HG03442 (cell line): ENCODE data around the gene DAAM1.

Source experiments
- ATAC-seq: cut with Tn5 transposase; IDR thresholded peaks from one replicate; pipeline ENCODE4 v1.9.1; 2021; ENCODE audit warnings: mild to moderate bottlenecking, moderate library complexity; ENCODE audit not compliant: unreplicated experiment

The DAAM1 gene

DNA sequence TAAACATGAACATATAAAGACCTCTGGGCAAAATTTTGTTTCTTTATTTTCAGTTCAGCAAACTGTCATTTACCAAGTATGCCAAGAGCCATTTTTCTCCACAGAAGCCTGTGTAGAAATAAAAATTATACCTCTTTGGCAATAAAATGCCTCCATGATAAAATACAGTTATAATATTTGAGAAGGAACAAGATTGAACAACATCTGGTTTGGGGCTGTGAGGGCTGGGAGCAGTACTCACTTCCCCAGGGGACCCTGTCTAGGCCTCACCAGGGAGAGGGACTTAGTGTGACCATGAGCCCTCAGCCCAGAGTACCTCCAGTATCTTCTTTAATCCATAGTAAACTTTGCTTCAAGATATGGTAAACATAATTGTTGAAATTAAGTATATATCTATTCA lies 65.1 kb downstream of the DAAM1 start:
- ATAC-seq, result no peak

DNA sequence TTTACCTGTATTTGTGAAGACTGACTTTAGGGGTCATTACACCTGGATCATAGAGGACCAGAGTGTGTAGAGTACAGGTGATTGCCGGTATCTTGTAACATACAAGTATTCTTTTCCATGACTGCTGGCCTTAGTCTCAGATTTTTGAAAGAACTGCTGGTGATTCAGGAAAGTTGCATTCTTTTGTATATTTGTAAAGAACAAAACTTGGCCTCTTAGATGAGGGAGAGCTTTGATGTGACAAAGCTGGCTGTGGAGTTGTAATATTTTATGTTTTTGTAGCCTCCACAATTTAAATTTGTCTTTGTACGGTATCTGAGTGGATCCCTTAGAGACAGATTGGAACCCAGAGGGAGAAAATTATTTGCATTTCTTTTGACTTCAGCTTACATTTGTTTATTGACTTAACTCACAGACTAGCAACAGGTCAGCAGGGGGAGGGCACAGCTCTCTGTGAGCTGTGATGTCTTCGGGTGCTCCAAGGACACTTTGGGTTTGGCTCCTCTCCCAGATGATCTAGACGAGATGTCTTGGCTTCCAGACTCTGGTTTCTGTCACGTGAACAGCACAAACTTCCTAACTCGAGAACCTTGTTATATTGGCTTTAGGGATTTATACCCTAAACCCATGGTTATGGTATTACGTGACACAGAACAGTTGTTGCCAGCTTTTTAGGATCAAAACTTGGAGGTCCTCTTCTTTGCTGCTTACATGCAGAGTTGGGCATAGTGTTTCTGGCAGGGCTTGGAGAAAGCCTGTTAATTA lies 65.9 kb downstream of the DAAM1 start:
- ATAC-seq, result no peak

DNA sequence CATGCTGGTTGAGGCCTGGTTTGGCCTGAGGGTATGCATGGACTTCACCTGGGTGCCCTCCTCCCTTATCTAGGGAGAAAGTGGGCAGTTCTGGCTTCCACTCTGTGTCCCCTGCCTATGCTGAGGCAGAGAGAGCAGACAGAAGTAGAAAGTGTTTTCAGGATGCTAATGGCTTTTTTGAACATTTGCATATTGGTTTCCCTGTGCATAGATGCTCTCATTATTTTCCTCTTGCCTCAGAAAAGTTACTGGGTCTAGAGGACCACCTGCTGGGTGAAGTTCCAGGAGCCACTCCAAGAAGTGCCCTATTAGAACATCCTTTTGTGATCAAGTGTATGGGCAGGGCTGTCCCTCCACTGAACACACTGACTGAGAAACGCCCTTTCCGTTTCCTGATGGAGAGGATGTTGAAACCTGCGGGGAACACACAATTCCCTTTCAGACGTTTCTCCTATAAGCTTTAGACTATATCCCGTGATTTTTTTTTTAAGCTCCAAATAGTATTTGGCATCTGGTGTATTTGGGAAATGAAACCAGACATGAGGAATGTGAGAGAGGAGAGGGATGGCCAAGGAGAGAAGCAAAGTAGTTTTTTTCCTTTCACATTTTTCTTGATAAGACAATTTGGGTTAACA lies 66.6 kb downstream of the DAAM1 start:
- ATAC-seq, result peak; percentile 49

DNA sequence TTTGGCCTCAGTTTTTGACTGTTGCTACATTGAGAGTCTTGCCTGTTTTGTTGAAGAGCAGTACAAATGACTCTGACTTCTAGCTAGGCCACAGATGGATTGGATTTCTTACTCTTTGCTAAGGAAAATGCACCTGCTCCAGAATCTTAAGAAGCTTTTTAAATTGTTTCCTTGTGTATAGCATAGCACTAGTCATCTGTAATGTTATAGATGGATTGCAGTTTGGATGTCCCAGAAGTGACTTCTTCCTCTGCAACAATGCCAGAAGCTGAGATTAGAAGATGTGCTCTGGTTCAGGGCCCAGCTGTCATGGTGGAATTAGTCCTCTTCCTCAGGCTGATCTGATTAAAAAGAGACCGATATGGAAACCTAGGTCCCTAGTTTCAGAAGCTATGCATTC lies 67.9 kb downstream of the DAAM1 start:
- no peak for ATAC-seq

DNA sequence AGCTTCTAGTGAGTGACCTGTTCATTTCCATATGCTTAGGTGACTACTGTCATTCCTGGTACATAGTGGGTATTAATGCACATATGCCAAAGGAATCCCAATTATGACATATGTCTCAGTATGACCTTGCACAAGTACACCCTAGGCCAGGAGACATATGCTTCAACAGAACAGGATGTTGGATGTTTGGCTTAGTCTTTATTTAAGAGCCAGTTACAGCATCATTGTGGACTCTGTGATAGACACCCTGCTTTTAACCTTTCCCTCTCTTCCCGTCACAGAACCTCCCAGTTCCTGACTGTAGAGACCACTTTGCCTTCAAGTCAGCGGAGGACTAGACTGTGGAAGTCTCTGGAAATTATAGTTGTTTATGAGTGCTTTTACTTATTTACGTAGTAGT lies 72.9 kb downstream of the DAAM1 start:
- ATAC-seq, result no peak

DNA sequence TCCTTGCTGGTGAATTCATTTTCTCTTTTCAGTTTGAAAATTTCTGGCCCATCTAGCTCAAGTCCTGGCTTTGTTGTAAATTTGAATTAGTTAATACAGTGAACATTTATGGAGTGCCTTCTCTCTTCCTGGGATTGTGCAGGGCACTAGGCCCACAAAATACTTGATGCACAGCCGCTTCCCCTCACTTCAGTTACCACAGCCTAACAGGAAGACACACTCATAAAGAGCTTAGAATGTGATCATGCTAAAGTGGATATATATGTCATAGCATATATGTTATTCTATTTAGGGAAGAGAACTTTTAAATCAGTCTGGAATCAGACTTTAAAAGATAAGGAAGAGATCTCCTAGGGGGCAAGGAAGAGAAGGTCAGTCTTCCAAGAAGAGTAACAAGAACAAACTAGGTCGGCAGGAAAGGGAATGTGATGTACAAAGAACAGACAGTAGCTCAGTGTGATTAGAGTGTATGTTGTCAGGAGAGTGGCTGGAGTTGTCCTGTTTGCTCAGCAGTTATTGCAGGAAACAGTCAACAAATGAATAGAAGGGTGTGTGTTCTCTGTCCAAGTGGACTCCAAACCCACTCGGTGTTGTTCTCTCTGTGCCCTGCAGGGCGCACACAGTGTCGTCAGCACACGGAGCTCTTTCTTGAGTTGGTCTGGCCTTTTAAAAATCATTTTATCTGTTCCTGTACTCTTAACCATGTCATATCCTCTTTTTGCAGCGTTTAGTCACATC lies 74.4 kb downstream of the DAAM1 start:
- ATAC-seq, result no peak

DNA sequence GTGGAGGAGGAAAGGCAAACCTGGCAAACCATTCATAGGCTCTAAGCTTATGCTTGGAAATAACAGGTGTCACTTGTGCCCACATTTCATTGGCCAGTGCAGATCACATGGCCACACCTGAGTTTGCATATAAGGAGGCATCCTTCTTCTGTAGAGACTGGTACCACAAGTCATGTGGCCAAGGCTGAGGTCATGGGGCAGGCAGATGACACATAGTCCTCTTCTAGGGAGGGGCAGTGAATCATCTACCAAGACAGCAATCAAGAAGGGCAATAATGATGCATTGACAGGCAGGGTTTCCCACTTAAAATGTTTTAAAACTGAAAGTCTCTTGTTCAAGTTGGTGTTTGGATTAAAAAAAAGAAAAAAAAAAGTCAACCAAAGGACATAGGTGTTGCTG lies 77.3 kb downstream of the DAAM1 start:
- ATAC-seq, result no peak

DNA sequence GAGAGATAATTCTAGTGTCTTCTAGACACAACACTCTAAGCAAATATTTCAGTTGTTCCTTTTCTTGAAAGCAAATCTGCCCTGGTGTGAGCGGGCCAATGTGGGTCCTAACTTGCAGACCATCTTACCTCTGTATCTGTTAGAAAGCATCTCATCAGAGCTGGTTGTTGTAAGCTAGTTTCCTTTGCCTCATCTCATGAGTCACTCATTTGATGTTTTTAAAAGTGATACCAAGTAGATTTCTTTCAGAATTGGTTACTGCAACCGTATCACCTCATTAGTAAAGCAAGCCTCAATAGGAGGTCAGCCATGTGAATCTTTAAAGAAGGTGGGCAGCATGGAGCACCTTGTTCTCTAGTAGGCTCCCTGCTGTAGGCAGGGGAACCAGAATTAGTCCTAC lies 78.6 kb downstream of the DAAM1 start:
- no peak for ATAC-seq

DNA sequence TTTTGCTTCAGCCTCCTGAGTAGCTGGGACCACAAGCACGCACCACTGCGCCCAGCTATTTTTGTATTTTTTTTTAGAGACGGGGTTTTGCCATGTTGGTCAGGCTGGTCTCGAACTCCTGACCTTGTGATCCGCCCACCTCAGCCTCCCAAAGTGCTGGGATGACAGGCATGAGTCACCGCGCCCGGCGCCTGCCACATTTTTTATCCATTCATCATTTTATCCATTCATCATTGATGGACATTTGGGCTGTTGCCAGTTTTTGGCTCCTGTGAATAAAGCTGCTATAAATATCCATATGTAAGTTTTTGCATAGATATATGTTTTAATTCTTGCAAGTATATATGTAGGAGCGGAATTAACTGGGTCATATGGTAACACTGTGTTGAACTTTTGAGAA lies 79.5 kb downstream of the DAAM1 start:
- ATAC-seq, result no peak

DNA sequence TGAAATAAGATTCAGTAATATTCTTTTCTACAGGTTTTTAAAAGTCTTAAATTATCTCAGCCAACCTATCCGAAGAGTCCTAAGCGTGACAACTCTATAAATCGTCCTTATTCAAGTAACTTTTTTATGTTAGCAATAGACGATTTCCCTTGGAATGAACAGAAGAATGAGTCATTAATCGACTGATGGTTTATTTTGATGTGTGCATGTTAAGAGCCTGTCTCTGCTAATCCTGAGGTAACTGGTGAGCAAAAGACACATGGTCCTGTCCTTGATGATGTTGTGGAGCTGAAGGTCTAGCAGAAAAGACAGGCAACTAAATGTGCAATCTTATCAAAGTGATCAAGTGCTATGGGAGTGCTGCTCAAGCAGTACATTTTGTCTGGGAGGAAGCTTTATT lies 80.4 kb downstream of the DAAM1 start:
- ATAC-seq, result no peak

DNA sequence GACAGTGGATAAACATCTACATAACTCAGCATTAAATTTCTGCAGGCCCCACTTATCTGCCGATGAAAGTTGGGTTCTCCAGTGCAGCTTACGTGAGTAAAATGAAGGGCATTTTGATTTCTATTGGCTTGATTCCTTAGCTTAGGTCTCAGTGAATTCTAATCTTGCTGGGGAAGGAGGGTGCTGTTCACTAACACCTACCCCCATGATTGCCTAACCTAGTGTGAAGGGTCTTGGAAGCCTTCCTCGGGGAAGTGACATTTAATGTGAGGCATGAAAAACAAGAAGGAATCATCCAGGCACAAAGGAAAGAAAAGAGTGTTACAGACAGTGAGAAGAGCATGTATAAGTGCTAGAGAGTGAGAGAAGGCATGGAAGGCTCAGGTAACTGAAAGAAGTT lies 81.0 kb downstream of the DAAM1 start:
- ATAC-seq, result no peak

DNA sequence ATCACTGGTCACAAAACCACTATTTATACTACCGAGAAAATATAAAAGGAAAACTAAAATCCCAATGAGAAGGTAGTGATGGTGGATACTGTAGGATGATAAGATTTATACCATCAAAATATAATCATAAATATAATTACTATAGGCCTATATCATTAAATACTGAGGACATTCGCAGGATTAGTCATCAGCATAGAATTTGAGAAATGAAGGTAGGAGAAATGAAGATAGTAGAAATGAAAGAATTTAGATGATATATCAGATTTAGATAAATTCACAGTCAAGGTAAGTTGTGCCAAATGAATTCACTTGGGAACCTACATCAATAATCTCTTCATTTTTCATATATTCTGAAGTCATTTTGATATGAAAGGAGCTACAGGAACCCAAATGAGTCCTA lies 82.8 kb downstream of the DAAM1 start:
- ATAC-seq, result no peak

DNA sequence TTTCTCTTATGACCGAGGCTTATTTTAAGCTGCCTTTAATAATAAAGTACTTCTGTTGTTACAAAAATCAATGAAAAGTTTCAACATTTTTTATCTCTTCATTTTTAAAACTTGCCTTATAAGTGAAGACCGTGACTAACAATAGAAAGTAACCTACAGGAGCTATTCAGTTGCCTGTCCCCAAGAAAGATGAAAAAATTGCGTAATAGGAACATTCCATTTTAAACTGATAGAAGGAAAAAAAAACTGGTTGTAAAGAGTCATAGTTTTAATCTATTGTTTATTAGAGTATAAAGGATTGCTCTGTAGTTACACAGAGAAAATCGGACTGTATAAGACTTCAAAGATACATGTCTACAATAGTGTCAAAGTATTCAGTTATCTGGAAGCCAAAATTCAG lies 83.3 kb downstream of the DAAM1 start:
- ATAC-seq, result no peak

DNA sequence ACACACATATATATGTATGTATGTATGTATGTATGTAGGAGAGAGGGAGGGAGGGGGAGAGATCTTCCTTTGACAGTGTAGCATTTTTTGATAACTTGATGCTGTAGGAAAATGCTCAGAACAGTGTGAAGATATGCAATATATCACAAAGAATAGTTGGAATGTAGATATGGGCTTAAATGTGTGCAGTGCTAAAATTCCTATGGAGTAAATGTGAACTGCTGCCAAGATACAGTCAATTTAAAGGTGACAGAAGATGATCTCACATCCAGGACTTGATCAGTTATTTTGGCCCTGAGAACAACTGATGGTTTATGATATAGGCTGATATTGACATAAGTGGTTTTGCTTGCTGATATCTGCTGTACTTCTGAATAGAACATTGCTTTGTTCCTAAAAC lies 84.2 kb downstream of the DAAM1 start:
- ATAC-seq, result no peak

DNA sequence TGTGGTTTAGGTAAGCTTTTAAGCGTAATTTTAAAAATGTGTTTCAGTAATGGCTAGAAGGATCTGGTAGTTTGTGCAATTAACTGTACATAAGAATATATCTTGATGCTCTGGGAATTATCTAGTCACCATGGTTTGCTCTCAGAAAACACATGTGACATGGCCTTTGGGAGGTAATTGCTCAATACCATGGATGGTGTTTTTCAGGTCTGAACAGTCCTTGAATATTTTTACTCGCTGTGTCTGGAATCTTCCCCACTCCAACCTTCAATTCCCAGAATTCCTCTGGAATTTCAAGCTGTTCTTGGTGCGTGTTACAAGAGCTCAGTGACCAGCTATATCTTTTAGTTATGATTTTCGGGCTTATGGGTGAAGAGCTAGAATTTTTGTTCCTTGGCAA lies 85.3 kb downstream of the DAAM1 start:
- no peak for ATAC-seq

DNA sequence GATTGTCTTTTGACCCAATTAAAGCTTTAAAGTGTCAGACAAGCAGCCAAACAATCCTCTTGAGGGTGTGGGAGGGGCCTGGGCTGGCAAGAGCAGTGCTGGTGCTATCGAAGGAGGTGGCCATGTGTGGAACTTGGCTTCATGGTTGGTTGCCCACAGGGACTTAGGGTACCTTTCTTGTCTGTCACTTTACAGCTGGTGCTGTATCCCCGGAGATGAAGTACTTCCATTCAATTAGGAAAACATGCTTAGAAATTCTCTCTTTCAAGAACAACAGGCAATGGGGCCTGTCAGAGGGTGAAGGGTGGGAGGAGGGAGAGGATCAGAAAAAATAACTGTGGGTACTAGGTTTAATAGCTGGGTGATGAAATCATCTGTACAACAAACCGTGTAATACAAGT lies 86.5 kb downstream of the DAAM1 start:
- ATAC-seq, result peak; percentile 49

DNA sequence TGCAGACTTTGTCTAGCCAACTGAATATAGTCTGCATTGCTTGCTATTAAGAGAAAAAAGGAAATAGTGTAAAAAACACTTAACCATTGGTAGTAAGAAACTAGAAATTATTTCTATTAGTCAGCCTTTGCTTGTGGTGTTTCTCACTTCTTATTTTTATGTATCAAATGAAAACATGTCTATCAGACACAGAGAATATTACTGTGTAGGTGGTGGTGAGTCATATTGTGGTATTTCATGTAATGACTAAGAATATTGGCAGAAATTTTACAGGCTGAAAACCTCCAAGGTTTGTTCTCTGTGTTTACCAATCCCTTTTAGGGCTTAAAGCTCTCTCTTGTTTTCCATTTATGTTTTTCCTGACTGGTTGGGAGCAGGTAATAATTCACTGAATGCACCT lies 87.2 kb downstream of the DAAM1 start:
- peak; percentile 91 for ATAC-seq

DNA sequence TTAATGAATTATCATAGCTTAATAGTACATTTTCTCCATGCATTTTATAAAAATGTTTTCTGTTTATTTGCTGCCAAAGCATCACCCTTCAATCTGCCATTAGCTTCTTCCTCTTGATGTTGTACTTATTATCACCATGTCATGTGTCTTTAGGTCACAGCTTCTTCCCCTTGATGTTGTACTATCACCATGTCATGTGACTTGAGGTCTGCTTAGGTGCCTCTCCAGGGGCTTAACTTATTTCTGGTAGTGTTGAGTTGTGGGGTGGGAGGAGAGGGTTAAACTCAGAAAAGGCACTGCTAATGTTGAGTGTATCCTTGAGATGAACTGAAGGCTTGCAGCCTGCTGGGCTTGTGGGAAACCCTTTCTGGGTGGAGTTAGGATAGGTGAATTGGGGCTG lies 87.8 kb downstream of the DAAM1 start:
- ATAC-seq, result no peak

DNA sequence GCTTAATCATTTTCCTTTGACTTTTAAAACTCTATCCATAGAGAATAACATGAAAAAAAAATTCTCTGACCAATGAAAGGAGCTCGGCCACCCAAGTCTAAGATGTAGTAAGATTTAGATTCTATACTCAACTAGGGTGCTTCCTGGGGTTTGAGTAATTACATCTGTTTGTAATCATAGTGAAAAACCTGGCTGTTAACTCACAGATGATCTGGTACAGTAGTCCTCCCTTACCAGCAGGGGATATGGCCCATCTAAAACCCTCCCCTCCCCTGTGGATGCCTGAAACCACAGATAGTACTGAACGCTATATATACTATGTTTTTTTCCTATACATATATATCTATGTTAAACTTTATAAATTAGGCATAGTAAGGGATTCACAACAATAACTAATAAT lies 89.2 kb downstream of the DAAM1 start:
- ATAC-seq, result no peak

DNA sequence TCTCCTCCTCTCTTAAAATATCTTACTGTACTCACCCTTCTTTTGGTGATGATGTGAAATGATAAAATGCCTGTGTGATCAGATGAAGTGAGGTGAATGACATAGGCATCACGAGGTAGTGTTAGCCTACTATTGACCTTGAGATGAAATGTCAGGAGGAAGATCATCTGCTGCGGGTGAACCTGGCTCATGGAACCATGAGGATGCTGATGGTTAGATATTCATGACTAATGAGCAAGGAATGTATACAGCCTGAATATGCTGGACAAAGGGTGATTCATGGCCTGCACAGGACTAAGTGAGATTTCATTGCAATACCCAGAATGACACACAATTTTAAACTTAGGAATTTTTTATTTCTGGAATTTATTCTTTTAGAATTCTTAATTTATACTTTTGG lies 89.6 kb downstream of the DAAM1 start:
- no peak for ATAC-seq

DNA sequence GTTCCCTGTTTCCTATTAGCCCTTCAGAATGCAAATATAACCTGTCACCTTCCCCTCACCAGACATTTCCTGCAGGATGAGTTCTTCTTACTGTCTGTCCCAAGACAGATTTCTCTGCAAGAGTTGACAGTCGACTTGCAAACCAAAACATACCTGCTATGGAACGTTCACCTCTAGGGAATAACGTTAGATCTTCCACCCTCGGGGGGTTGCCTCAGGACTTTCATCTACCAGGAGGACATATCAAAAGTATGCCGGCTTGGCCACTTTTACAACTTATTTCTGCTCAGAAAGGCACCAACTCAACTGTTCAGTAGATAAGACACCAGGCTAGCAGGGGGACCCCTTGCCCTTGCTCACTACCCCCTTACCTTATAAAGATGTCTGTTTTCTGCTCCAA lies 92.5 kb downstream of the DAAM1 start:
- no peak for ATAC-seq
